ENCODE measurements around the gene KLHDC4. TPM values are rescaled to one million over a fixed set of nuclear protein-coding genes. Genes with fewer than 3 reads are reported as not detected.

Gene KLHDC4
- total RNA-seq, 1 donor from 2014 or later = 20.4 TPM

Other genes starting within 250 kb of the KLHDC4 start
- not detected for gene JPH3, start 163.5 kb downstream of the KLHDC4 start, total RNA-seq
- gene SLC7A5, start 103.5 kb upstream of the KLHDC4 start, total RNA-seq = 3.1 TPM
- not detected for gene CA5A, start 170.5 kb upstream of the KLHDC4 start, total RNA-seq
- 28.2 TPM for gene BANP, start 185.4 kb upstream of the KLHDC4 start, total RNA-seq

Measured in skeletal muscle tissue (tissue), 1 donor.